ENCODE results near the gene YARS1.

GRCh38 chr1:32865639-32866405 is 48.7 kb upstream of the YARS1 start:
- TF ChIP-seq BHLHE40 (IDR thresholded peaks at IDR 0.05; ENCODE audit: low read length) (no peak), ZKSCAN5 (CRISPR knock-in tag; IDR thresholded peaks at IDR 0.05) (no peak), TBX3 (IDR thresholded peaks at IDR 0.05; ENCODE audit: borderline replicate concordance) (no peak), ZHX1 (CRISPR knock-in tag; IDR thresholded peaks at IDR 0.05; ENCODE audit: low read depth) (no peak)

All from HepG2 (cell line).